Sciatic nerve (tissue), 2 donors: ENCODE results near the gene CHST8. TPM values are rescaled to one million over a fixed set of nuclear protein-coding genes. Genes with fewer than 3 reads are reported as not detected.
"Not testable (repeated sequence)": the region's sequence is repeated elsewhere in the genome, so short reads cannot be mapped to it uniquely, and the experiment has no call there.

Source experiments
- ATAC-seq: fragments of 200-7000 bp; cut with Tn5 transposase; one replicate; pipeline ENCODE4 v1.9.1; 2020; ENCODE audit warnings: mild to moderate bottlenecking, moderate library complexity
- DNase-seq: peaks from one replicate; pipeline ENCODE4 v3.0.0-alpha.2; 2020; ENCODE audit warnings: low spot score
- intact Hi-C: fragments of 100-400 bp; cut with DNase I; formaldehyde crosslinking; loops from one replicate; pipeline ENCODE4 v1.14.2; 2022
- total RNA-seq: library from RNA; stranded (reverse); fragmentation: NEBNext Ultra II Directional; extraction: Animal tissue kit (Norgen Biotek cat#: 25700); gene quantifications from one replicate; pipeline ENCODE4 v1.2.1, GENCODE V29; 2021
- donor health status: DM: no; HTN: no; CAD: no.
- donor health status: DM: no; HTN: no; CAD: no.

Gene CHST8
- total RNA-seq, 1 donor from 2014 or later = 0.62 TPM

DNA sequence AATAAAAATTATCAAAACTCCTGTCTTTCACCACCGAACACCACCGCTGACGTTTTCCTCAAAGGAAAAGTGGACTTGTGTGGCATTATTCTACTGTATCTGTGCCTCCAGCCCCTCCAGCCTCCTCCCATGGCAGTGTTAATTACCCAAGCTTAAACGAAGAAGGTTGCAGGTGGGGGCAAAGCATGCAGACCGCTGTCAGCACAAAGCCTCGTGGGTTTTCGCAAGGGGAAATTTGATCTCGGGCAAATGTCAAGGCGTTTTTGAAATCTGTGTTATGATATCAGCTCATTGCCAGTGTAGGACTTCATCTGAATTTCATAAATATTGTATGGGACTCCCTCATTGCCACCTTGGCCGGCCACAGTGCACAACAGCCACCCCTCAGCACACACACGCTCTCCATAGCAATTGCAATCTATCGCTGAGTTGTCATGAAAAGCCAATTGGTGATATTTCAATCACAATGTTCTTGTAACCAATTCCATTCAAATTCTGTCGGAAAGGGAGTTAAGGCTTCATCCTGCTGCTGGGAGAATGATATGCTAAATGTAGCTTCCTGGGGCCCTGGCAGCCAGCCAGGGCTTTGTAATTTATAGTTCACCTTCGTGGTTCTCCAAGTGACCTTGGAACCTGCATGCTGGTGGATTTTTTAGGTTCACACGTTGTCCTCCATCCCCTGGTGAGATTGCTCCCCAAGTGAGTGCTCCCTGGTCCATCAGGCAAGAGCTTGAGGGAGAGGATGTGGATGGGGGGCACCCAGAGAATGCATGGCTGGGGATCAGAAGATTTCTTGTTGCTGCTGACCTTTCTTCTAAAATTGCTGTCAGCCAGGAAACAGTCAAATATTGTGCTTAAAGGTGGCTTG, 16.6 kb downstream of the CHST8 start:
- DNase-seq = peak; percentile 35
- intact Hi-C loops = no loop called here
- no peak for ATAC-seq

DNA sequence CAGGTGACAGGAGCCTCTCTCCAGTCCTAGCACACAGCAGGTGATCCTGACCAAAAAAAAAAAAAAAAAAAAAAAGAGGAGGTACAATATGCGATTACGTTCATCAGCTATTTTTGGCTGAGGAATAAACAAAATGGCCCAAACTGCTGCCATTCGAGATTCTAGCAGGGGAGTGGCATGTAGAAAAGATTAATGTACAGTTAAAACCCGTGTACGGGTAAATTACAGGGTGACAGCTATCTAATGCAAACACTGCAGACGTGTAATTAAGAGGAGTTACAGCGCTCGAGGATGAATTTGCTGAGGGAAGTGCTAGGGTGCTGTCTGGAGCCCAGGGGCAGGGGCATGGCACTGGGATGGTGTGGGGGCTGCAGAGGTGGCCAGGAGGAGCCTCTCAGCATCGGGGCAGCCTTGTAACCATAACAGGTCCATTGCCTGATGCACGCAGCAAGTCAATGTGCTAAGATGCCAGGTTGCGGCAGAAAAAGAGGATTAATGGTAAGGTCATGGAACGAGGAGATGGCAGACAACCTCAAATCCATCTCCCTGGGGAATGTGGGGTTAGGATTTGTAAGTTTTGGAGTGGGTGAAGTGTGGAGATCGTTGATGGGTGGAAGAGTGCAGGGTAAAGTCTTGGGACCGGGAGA, 17.4 kb downstream of the CHST8 start:
- DNase-seq (peak; percentile 32), ATAC-seq (no peak)
- intact Hi-C loops = no loop called here

DNA sequence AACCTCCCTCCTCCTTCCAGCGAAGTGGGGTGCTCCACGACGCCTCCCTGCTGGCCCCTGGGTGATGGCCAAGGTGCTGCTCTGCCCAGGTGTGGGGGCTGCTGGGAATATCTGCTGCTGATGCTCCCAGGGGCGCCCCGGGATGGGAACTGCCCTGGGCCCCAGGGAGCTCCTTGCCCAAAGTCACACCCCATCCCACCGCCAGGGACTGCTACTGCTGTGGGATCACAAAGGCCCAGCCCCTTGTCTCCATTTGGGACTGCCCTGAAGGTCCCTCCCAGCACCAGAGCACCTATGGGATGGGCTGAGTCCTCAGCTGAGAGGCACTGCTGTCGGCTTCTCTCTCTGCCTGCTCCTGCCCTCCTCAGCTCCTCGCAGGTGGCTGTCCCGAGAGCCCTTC, 19.0 kb downstream of the CHST8 start:
- no peak for ATAC-seq
- DNase-seq = peak; percentile 36
- intact Hi-C loops = no loop called here

DNA sequence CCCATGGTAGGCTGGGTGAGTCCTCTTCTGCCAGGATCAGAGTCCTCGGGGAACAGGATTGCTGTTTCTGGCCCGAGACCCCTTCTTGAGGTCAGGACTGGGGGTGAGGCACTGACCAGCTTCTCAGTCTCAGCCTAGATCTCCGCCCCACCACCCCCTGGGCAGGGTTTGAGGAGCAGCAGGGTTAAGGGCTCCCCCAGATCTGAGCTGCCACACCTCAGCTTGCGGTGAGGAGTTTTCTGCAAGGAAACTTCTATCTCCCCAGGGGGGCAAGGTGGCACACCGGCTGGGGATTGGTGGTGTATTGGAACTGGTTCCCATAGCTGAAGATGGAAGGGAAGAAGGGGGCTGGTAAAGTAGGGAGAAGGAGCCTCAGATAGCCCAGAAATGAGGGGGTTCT, 19.5 kb downstream of the CHST8 start:
- DNase-seq (peak; percentile 47), ATAC-seq (no peak)
- intact Hi-C loops = no loop called here

DNA sequence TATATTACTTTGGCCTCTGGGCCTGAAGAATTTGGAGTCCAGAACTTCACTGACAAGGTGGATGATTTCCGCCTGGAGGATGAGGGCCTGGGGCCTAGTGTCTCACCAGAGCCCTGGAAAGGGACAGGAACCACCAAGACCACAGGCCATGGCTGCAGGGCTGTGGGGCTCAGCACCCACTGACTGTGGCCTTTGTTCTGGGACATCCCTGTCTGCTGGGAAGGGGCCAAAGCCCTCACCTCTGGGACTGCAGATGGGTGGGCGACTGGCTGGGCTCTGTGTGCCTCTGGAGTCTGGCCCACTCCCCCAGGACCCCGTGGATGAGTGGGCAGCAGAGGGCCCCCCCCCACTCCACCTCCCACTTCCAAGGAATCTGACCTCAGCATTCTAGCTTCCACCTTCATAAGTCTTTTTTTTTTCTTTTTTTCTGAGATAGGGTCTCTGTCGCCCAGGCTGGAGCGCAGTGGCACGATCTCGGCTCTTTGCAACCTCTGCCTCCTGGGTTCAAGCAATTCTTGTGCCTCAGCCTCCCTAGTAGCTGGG, 20.3 kb downstream of the CHST8 start:
- ATAC-seq (no peak), DNase-seq (peak; percentile 13)
- intact Hi-C loops = no loop called here

DNA sequence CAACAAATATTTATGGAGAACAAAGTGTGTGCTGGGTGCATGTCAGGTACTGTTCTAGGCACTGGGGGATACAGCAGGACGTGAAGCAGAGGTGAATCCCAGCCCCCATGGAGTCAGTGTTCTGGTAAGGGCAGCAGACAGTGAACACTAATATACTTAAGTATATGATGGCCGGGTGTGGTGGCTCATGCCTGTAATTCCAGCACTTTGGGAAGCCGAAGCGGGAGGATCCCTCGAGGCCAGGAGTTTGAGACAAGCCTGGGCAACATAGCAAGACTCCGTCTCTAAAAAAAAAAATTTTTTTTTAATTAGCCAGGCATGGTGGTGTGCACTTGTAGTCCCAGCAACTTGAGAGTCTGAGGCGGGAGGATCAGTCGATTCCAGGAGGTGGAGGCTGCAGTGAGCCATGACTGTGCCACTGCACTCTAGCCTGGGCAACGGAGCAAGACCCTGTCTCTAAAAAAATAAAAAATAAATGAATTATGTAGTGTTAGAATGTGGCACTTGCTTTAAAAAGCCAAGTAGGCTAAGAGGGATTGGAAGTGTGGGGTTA, 22.6 kb downstream of the CHST8 start:
- peak; percentile 21 for DNase-seq
- intact Hi-C loops = no loop called here
- no peak for ATAC-seq

DNA sequence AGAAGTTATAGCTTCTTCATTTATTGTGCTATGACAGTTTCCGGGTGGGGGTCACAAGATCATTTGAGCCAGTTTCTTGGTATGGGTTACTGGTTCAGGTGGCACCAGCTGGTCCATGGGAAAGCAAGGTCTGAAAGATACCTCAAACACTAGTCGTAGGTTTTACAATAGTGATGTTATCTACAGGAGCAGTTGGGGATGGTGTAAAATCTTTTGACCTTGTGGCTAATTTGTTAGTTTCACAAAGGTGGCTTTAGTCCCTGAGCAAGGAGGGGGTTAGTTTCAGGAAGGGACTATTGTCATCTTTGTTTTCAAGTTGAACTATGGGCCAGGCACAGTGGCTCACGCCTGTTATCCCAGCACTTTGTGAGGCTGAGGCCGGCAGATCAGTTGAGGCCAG, 24.6 kb downstream of the CHST8 start:
- intact Hi-C loops = no loop called here
- ATAC-seq (no peak), DNase-seq (no peak)

DNA sequence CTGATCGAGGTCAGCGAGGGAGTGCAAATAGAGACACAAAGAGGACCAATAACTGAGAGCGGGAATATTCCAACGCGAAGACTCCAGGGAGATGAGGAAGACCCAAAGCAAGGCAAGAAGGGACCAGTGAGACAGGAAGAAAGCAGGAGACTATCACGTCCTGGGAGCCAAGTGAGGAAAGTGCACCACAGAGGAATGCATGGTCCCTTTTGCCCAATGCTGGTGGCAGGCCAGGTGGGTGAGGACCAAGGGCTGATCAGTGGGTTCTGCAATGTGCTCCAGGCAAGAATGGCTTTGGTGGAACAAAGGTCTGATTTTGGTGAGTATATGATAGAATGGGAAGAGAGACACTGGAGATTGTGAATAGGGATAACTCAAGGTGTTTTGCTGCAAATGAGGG, 25.4 kb downstream of the CHST8 start:
- intact Hi-C loops = no loop called here
- no peak for DNase-seq
- ATAC-seq = no peak

DNA sequence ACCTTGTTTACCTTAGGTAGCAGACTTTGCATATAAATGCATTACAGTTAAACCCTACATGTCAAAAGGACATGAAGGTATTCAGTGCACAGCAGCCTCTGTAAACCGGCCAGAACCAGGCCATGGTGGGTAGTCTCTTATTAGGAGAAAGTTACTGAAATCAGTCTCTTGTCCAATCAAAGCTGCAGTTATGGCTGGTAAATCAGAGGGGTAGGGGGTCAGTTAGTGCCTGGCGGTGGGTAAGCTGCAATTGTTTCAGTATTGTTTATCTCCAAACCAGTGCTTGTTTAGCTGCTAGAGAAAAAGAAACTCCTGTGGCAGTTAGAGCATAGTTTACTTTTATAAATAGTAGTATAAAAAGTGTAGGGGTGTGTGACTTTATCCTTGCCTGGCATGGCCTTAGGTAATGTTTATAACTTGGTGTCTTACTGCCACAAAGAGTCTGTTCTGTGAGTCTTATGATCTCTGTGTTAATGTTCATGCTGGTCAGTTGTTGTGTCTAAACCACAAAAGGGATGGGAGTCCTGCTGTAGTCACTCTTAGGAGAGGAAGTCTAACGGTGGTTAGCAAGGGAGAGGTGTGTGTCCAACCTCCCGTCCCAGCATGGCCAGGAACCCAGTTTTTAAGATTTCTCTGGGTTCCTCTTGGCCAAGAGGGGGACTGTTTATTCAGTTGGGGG, 28.0 kb downstream of the CHST8 start:
- ATAC-seq (no peak), DNase-seq (peak; percentile 2)
- intact Hi-C loops = no loop called here

DNA sequence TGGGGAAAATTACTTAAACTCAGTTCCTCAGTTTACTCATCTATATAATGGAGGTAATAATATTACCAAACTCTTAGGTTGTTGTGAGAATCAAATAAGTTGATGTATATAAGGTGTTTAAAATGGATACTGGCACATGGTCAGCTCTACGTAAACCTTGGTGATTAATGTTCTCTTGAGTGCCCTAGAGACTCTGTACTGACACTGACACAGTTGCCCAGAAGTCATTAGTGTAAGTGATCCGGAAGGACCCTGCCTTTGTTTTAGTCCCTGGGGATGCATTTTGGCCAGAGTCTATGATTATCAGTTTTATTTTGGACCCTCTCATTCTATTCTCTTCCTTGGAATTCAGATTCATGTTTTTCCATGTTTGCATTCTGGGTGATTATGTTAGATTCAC, 31.9 kb downstream of the CHST8 start:
- intact Hi-C loops = no loop called here
- DNase-seq (no peak), ATAC-seq (no peak)

DNA sequence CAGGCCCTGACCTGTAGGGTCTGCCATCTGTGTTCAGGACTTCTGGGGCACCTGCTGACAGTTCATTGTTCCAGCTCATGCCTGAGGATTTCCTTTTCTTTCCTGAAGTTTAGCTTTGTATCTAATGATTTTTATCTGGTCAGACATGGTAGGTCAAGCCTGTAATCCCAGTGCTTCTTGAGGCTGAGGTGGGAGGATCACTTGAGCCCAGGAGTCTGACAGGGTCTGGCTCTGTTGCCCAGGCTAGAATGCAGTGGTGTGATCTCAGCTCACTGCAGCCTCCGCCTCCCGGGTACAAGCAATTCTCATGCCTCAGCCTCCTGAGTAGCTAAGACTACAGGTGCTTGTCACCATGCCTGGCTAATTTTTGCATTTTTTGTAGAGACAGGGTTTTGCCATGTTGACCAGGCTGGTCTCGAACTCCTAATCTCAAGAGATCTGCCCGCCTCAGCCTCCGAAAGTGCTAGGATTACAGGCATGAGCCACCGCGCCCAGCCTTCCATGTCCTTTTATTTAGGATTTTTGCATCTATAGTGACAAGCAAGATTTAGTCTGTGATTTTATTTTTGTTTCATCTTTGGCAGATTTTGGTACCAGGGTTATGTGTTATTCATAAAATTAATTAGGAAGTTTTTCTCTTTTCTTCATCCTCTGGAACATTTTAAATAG, 33.2 kb downstream of the CHST8 start:
- peak; percentile 10 for DNase-seq

DNA sequence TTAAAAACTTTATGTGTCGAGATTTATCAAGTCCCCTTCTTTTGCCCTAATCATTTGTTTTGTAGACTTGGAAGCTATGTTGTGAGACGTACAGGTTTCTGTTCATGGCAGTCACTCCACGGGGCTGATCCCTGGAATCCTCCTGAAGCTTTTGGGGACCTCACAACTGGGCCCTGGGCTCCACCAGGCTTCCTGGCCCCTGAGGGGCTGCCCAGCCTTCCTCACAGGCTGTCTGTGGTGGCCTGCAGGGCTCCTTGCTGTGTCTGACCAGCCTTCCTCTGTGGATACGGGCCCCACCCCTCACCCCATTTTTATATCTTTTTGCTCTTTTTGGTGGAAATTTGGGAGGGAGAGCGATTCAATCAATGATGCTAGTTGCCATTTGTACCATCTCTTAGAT, 38.1 kb downstream of the CHST8 start:
- intact Hi-C loops = no loop called here
- ATAC-seq (no peak), DNase-seq (no peak)

More for the DNA sequence above, 33.2 kb downstream of the CHST8 start:
- ATAC-seq = no peak
- intact Hi-C loops = no loop called here

DNA sequence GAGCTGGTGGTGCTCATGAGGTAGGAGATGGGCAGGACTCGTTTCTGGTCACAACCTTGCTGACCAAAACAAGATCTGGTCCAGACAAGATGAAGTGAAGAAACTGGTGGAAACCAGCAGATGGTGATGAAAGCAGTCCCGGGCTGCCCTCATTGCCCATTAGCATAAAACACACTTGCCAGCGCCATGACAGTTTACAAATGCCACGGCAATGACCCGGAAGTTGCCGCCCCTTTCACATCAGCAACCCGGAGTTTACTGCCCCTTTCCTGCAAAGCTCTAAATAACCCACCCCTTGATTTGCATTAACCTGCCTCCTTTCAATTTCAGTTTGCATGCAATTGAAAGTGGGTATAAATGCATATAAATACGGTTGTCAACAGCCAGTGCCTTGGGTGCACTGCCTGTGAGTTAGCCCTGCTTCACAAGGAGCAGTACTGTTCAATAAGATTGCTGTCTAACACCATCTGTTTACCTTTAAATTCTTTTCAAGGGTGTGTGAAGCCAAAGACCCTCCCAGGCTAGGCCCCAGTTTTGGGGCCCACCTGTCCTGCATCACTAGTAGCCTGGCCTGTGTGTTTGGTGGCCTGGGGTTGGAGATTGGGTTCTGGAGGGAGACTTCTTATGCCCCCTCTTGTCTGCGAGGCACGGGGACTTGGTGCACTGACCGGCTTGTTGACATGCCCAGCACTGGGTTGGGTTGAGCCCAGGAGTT, 38.8 kb downstream of the CHST8 start:
- ATAC-seq (no peak), DNase-seq (no peak)
- intact Hi-C loops = no loop called here

DNA sequence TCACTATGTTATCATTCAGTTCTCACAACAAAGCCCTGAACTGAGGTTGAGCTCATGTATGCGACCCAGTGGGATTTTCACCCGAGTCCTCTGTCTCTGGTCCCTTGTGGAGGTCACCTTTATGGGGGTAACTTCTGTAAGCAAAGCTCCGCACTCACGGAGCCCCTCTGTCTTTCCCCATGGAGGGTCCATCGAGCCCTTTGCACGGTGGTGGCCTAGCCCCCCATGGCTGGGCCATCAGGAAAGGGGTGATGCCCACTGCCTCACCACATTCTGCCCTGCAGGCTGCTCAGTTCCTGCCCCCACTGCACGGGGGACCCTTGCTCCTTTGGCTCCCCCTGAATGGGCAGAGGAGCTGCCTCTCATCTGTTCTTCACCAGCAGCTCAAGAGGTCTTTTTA, 39.6 kb downstream of the CHST8 start:
- ATAC-seq (no peak), DNase-seq (no peak)
- intact Hi-C loops = no loop called here

DNA sequence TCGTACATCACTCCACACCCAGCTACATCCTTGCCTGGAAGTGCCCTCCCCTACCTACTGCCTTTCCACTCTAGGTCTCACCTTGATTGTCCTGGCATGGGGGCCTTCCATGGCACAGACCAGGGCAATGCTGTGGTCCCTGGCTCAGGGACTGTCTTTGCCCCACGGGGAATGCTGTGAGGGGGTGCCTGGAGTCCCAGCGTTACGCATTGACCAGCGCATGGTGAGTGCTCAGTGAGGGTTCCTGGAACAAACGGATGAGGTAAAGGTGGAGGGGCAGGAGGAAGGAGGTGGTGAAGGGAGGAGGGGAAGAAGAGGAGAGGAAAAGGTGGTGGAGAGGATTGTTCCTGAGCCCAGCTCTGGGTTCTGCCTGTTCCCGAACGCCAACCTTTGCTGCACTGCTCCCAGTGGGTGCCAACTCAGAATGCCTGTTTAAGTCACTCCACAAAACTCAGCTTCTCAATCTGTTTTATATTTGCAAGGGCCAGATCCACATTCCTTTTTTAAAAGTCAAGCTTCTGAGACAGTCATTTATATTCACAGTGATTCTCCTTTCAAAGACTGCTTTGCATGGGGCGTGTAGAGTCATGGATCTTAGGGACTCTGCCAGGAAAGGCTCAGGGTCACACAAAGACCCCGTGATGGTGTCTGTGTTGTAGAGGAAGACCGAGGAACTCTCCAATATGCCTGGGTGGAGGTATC, 40.8 kb downstream of the CHST8 start:
- DNase-seq = no peak
- ATAC-seq = no peak
- intact Hi-C loops = no loop called here

DNA sequence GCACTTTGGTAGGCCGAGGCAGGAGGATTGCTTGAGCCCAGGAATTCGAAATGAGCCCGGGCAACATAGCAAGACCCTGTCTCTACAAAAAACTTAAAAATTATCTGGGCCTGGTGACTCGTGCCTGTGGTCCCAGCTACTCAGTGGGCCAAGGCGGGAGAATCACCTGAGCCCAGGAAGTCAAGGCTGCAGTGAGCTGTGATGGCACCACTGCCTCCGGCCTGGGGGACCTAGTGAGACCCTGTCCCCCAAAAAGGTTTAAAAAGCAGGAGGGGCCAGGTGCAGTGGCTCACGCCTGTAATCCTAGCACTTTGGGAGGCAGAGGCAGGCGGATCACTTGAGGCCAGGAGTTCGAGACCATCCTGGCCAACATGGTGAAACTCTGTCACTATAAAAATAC, 41.6 kb downstream of the CHST8 start:
- intact Hi-C loops, ATAC-seq, DNase-seq: not testable (repeated sequence)

DNA sequence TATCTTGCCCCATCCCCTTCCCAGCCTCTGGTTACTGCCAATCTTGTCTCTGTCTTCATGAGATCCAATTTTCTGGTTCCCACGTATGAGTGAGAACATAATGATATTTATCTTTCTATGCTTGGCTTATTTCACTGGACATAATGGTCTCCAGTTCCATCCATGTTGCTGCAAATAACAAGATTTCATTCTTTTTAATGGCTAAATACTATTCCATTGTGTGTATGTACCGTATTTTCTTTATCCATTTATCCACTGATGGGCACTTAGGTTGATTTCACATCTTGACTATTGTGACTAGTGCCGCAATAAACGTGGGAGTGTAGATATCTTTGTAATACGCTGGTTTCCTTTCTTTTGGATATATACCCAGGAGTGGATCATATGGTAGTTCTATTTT, 43.0 kb downstream of the CHST8 start:
- DNase-seq (no peak), ATAC-seq (no peak)
- intact Hi-C loops = no loop called here
